Hepatocyte (in vitro differentiated cells): ENCODE results near the gene LLGL2.

ENCODE experiments used
- CTCF ChIP-seq: fragments of 200-600 bp; sonication (generic); IDR thresholded peaks from 2 replicates; pipeline ENCODE4 v1.5.1; 2016; ENCODE audit warnings: antibody characterized with exemption, mild to moderate bottlenecking; ENCODE audit not compliant: poor library complexity
- EZH2 ChIP-seq: fragments of 200-600 bp; sonication (generic); IDR thresholded peaks from 2 replicates; pipeline ENCODE4 v1.6.1; 2016; ENCODE audit warnings: antibody characterized with exemption, mild to moderate bottlenecking, borderline replicate concordance

- TF ChIP-seq CTCF = no peak
- no peak for TF ChIP-seq EZH2
These were observed 33.4 kb downstream of the LLGL2 start for GRCh38 chr17:75558666-75559530.
